Body of pancreas (tissue), 4 donors: ENCODE data around the gene DPH6. TPM values are rescaled to one million over a fixed set of nuclear protein-coding genes. Genes with fewer than 3 reads are reported as not detected.

ENCODE experiments used
- ATAC-seq: fragments of 150-250 bp; one replicate; pipeline ENCODE4 v1.9.1; 2016
- DNase-seq, 4 donors: peaks; one replicate each; pipeline ENCODE4 v3.0.0-alpha.2; 2019
- H3K27ac ChIP-seq, 4 donors: fragments of 200-600 bp; sonication (generic); 1 replicate in 3 of 4; 2 replicates in 1 of 4; pipeline versions ENCODE4 v1.5.1 to v1.6.1; 2016 to 2019; ENCODE audit warnings: mild to moderate bottlenecking in 1 of 4, mixed read lengths in 1 of 4, moderate library complexity in 1 of 4
- H3K27me3 ChIP-seq, 2 donors: fragments of 200-600 bp; sonication (generic); one replicate each; pipeline ENCODE4 v1.6.0; 2016; ENCODE audit warnings: mild to moderate bottlenecking in 1 of 2
- H3K36me3 ChIP-seq, 2 donors: fragments of 200-600 bp; sonication (generic); replicated peaks in 1 of 2; 2 replicates each; pipeline ENCODE4 v1.5.1; 2016; ENCODE audit warnings: low read depth in 2 of 2; ENCODE audit not compliant: insufficient read depth in 1 of 2
- H3K4me1 ChIP-seq: fragments of 200-600 bp; sonication (generic); one replicate; pipeline ENCODE4 v1.6.0; 2016
- H3K4me3 ChIP-seq, 2 donors: fragments of 200-600 bp; sonication (generic); 1 replicate in 1 of 2; 2 replicates in 1 of 2; pipeline ENCODE4 v1.5.1; 2016 to 2019
- H3K9me3 ChIP-seq, 3 donors: fragments of 200-600 bp; sonication (generic); 1 replicate in 2 of 3; 2 replicates in 1 of 3; pipeline ENCODE4 v1.5.1; 2016
- POLR2A ChIP-seq, 3 donors: fragments of 450-650 bp; IDR thresholded peaks; one replicate each; pipeline ENCODE4 v1.6.1; 2016; ENCODE audit warnings: antibody characterized with exemption in 3 of 3, mild to moderate bottlenecking in 2 of 3
- WGBS, 2 donors: methylation state at CpG; one replicate each; pipeline ENCODE4 v1.1.5; 2017; 5-methylcytosine and 5-hydroxymethylcytosine counted together
- intact Hi-C: fragments of 100-400 bp; cut with DNase I; formaldehyde crosslinking; loops from one replicate; pipeline ENCODE4 v1.15.1; 2023
- total RNA-seq, 2 donors: library from RNA; depleted of rRNA; stranded (reverse); fragments of >200 nt; gene quantifications; one replicate each; pipeline ENCODE4 v1.1.0, GENCODE V29; 2016
- TF ChIP-seq, protein P1 (sequence below), 7 experiments: fragments of 450-650 bp in 4 of 7; fragments of 200-600 bp in 3 of 7; sonication (generic) in 3 of 7; IDR thresholded peaks; one replicate each; pipeline ENCODE4 v1.5.1; 2016 to 2019; ENCODE audit warnings: antibody characterized with exemption in 7 of 7

DPH6 gene
- total RNA-seq, 2 donors from 2014 or later = 10.9 to 18.9 TPM

DNA sequence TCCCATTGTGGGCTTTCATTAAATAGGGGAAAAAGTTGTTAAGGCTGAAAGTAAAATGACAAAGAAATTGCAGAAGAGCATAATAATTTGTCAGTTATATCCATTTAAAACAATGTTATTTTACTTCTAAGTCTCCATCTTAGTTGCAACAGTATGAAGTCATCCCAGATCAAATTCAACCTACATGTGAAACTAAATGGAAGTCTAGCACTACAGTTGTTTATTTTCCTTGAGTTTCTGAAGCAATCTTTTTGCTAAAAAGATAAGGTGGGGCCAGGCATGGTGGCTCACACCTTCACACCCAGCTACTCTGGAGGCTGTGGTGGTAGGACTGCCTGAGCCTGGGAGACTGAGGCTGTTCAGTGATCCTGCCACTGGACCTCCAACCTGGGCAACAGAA is 80.2 kb downstream of the DPH6 start:
- Histone ChIP-seq H3K27ac (no peak overlapping the region), H3K4me3 (no peak overlapping the region), H3K9me3 (no peaks in the 10 kb centered on the region), H3K27me3 (no peaks in the 10 kb centered on the region), H3K36me3 (no peaks in the 10 kb centered on the region), H3K4me1 (no peaks in the 10 kb centered on the region)
- DNase-seq (no peak), ATAC-seq (no peak)
- intact Hi-C loops = no loop called here
- TF ChIP-seq POLR2A (IDR thresholded peaks at IDR 0.05) = no peak

DNA sequence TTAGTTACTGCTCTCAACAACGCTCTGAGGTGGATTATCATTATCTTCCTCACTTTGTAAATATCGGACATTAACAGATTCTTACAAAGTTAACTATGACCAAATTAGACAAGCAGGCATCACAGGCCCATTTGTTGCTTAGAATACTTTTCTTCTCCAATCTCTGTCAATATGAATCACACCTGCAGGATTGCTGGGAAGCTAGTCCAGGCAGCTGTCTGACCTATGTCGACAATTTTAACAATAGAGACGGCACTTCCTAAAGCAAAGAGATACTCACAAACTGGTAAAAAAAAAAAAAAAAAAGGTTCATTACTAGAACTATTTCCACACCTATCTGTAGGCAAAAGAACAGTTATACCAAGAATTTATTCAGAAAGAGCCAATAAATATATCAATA is 85.3 kb downstream of the DPH6 start:
- intact Hi-C loops = no loop called here
- ATAC-seq (no peak), DNase-seq (no peak)
- no peak for TF ChIP-seq POLR2A (IDR thresholded peaks at IDR 0.05)
- TF ChIP-seq, protein P1, sequence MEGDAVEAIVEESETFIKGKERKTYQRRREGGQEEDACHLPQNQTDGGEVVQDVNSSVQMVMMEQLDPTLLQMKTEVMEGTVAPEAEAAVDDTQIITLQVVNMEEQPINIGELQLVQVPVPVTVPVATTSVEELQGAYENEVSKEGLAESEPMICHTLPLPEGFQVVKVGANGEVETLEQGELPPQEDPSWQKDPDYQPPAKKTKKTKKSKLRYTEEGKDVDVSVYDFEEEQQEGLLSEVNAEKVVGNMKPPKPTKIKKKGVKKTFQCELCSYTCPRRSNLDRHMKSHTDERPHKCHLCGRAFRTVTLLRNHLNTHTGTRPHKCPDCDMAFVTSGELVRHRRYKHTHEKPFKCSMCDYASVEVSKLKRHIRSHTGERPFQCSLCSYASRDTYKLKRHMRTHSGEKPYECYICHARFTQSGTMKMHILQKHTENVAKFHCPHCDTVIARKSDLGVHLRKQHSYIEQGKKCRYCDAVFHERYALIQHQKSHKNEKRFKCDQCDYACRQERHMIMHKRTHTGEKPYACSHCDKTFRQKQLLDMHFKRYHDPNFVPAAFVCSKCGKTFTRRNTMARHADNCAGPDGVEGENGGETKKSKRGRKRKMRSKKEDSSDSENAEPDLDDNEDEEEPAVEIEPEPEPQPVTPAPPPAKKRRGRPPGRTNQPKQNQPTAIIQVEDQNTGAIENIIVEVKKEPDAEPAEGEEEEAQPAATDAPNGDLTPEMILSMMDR (IDR thresholded peaks at IDR 0.05) = no peak
- WGBS, 2 donors = 73% methylated on average over 4 of the region's 4 CpGs
- H3K36me3 ChIP-seq = no peaks in the 10 kb centered on the region
- no peaks in the 10 kb centered on the region for H3K27me3 ChIP-seq
- no peaks in the 10 kb centered on the region for H3K9me3 ChIP-seq
- no peak overlapping the region for H3K4me3 ChIP-seq
- H3K27ac ChIP-seq = no peak overlapping the region
- H3K4me1 ChIP-seq = no peaks in the 10 kb centered on the region

DNA sequence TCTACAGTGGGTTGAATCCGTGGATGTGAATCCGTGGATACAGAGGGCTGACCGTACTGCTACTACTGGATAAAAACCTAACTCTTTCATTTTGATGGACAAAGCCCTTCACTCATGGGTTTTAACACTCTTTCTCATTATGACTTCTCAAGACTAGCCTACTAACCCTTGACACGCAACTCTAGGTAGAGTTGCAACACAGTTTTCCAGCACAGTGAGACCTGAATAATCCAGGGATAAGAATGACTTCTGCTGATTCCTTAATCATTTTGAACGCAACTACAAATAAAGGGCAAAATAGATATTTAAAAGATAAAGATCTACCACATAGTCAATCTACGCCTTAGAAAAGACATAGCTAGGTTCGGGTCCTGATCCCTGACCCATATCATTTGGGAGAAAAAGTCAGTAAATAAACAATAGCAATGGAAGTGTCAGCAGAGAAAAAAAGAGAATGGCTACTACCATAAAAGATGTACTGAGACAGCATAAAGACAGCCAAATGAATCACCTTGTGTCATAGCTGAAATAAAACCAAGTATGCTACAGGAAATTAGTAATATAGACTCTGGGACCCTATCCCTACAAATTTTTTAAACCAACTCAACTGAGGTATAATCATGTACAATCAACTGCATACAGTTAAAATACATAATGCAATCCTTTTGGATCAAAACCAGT is 87.6 kb downstream of the DPH6 start:
- Histone ChIP-seq H3K9me3 (no peaks in the 10 kb centered on the region), H3K27ac (no peak overlapping the region), H3K36me3 (no peaks in the 10 kb centered on the region), H3K27me3 (no peaks in the 10 kb centered on the region), H3K4me3 (no peak overlapping the region), H3K4me1 (no peaks in the 10 kb centered on the region)
- DNase-seq (no peak), ATAC-seq (no peak)
- 94 to 95% methylated on average over 7 of the region's 7 CpGs for WGBS, 2 donors
- TF ChIP-seq POLR2A (IDR thresholded peaks at IDR 0.05) = no peak
- TF ChIP-seq, protein P1 (IDR thresholded peaks at IDR 0.05) = no peak
- intact Hi-C loops = no loop called here

DNA sequence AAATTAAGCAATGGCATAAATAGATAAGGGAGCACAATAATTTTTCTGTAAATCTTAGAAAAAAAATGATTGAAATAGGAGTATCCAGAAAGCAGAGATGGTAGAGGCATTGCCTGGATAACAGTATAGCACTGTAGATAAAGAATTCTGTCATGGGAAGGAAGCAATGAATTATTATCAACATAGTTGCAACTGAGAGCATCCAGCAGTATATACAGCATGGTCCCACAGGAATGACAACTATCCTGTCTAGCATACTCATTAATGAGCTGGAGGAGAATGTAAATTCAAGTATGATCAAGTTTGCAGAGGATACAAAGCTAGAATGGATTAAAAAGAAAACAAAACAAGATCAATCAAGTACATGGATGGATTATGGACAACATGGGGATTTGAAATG is 90.8 kb downstream of the DPH6 start:
- intact Hi-C loops = no loop called here

DNA sequence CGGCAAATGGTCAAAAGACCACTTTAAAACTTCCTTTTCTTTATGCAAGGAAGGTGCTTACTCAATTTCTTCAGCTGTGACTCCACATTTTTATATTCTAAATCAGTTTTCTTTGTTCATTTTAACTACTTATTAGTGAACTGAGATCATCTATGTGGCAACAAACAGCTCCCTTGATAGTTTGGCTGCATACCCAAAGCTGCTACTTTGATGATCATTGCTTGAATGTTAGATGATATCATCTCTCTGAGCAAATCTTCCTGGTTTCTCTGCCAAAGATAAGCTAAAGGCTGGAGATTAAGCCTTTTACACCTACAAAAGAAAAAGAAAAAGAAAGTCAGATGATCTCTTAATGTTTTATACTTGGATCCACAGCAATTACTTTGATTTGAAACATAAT is 95.5 kb downstream of the DPH6 start:
- Histone ChIP-seq H3K27ac (no peak overlapping the region), H3K27me3 (no peaks in the 10 kb centered on the region), H3K4me1 (no peaks in the 10 kb centered on the region), H3K9me3 (no peaks in the 10 kb centered on the region), H3K4me3 (no peak overlapping the region), H3K36me3 (no peaks in the 10 kb centered on the region)
- 93 to 98% methylated on average over 1 of the region's 1 CpG for WGBS, 2 donors
- TF ChIP-seq, protein P1 (IDR thresholded peaks at IDR 0.05) = no peak
- no peak for TF ChIP-seq POLR2A (IDR thresholded peaks at IDR 0.05)
- intact Hi-C loops = no loop called here
- DNase-seq (peak in 1 of 4 donors; percentile 5), ATAC-seq (peak; percentile 47)

More for the DNA sequence above, 90.8 kb downstream of the DPH6 start:
- no peaks in the 10 kb centered on the region for H3K36me3 ChIP-seq
- no peak overlapping the region for H3K4me3 ChIP-seq
- TF ChIP-seq, protein P1 (IDR thresholded peaks at IDR 0.05) = no peak
- TF ChIP-seq POLR2A (IDR thresholded peaks at IDR 0.05) = no peak
- no peaks in the 10 kb centered on the region for H3K4me1 ChIP-seq
- H3K27ac ChIP-seq = no peak overlapping the region
- no peaks in the 10 kb centered on the region for H3K9me3 ChIP-seq
- H3K27me3 ChIP-seq = no peaks in the 10 kb centered on the region
- DNase-seq = no peak
- ATAC-seq = no peak
